ENCODE measurements around the gene SWT1. TPM values are rescaled to one million over a fixed set of nuclear protein-coding genes. Genes with fewer than 3 reads are reported as not detected.

The SWT1 gene
- total RNA-seq, 2 donors from 2014 or later, result 4.1 to 6.7 TPM

DNA sequence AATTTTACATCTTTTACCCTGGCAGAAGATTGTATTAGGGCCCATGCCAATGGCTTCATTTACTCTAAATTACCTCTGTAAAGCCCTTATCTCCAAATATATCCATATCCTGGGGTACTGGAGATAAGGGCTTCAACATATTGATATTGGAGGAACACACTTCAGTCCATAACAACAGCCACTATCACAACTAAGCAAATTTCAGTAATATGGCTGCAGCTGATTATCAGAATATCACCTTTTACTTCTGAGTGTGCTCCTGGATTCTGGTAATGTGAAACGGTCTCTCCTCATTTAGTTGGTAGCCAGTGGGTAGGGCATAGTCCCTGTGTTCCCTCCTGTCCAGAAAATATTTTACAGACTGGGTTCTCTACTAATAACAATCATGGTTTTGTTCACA lies 106.8 kb downstream of the SWT1 start:
- DNase-seq, result no peak
- no peak for ATAC-seq
- intact Hi-C loops (cut with DNase I, micrococcal nuclease), result no loop called here

DNA sequence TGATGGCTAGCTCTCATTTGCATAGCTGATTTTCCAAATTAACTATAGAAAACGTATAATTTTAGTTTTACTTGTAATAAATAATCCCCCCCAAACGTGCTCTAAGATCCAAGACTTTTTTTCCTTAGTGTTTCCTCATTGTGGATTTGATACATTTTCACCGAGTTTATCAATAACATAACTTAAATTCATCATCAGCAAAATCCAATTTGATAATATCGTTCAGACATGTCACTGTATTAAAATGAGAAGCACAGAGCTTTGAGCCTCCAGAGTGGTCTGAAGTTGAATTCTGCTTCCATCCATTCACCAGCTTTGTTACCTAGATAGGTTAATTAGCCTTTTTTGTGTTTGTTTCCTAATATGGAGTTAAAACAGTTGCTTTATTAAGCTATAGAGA lies 108.3 kb downstream of the SWT1 start:
- DNase-seq, result no peak
- intact Hi-C loops (cut with DNase I, micrococcal nuclease), result no loop called here
- ATAC-seq, result no peak

DNA sequence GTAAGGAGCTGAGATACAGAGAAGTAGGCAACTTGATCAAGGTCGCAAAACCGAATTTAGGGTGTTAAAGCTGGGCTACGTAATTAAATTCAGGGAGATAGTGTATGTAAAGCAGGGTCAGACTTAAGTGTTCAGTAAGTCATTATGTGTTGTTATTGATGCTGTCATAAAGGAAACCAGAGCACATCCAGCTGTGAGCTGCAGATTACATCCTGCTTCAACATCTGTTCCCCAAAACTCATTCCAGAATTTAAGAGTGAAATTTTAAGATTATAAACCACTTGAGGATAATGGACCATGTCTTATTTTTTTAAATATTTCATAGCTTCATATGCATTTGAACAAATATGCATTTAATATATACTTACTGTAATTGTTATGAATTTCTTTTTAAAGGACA lies 110.3 kb downstream of the SWT1 start:
- intact Hi-C loops (cut with DNase I, micrococcal nuclease), result no loop called here
- DNase-seq, result no peak
- no peak for ATAC-seq

DNA sequence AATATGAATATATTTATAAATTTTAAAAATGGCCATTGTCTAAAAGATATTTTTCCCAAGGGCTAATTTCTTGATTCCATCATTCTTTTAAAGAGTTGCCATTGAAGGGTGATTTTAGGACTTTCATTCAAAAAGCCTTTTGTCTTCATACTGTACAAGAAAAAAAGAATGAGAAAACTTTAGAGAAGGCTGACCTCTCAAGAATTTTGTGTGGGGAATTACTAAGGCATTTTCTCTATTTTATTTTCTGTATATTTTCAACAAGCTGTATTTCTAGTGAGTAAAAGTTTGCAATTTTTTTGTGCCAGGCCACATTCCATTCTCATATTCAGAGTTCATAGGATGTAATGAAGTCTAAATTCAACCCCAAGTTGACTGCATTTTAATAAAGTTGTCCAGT lies 110.7 kb downstream of the SWT1 start:
- ATAC-seq (no peak), DNase-seq (no peak)
- intact Hi-C loops (cut with DNase I, micrococcal nuclease), result no loop called here

DNA sequence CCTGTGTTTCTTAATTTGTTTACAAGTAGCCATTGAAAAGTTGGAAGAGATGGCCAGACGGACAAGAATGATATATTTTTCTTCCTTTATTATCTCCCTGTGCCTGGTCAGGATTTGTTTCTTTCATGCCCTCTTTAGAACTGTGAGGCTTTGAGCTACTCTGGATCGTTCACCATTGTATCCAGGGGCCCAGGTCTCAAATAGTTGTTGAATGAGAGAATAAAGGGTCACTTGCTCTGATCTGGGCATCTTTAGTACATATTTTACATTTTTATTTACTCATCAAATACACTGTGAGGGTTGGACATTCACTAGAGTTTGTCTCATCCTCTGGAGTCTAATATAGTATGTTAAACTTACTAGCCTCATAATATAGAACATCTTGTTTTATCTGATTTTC lies 111.4 kb downstream of the SWT1 start:
- ATAC-seq (no peak), DNase-seq (no peak)
- intact Hi-C loops (cut with DNase I, micrococcal nuclease), result no loop called here

DNA sequence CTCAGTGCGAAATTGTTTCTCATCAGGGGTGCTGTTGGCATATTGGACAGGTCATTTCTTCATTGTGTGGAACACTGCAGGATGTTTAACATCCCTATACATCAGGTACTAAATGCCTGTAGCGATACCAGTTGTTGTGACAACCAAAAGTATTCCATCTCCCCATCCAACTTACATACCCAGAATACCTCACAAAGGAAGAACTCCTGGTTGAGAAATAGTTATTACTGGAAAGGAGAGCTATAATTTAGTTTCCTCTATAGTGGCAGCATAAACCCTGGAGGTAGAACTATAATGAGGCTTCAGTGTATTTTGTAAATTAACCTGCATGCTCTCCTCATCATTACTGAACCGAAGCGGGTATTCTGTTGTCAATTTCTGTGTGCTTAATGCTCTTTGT lies 115.0 kb downstream of the SWT1 start:
- no peak for DNase-seq
- no peak for ATAC-seq
- intact Hi-C loops (cut with DNase I, micrococcal nuclease), result no loop called here

DNA sequence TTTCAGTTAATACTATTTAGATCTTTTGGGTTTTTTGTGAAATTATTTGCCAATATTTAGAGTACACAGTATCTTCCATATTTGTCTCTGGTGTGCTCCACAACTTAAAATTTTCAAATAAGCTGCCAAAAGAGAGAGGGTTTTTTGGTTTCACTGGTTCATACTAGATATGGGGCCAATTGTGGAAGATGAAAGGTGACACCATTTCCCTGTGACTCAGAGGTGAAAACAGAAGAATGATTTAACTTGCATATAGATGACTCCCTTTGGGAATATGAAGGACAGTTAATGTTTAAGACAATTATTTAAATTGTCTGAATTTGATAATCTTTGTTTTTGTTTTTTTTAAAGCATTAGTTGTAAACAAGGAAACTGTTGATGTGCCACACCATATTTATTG lies 122.6 kb downstream of the SWT1 start:
- ATAC-seq (no peak), DNase-seq (no peak)
- intact Hi-C loops (cut with DNase I, micrococcal nuclease), result no loop called here

DNA sequence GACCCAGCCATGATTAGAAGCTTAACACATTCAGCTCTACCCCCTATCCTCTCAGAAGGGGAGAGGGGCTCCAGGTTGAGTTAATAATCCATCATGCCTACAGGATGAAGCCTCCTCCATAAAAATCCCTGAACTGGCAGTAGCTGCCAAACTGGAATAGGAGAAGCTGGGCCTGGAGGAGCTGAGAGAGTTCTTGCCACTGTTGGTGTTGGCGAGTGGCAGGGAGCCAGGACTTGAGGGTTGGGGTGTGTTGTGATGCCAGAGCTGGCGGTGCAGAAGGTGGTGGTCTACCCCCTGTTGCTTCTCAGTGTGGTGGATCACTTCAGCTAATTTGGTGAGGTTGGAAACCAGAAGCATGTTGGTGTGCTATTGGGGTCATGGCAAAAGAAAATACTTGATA lies 123.6 kb downstream of the SWT1 start:
- DNase-seq (no peak), ATAC-seq (no peak)
- intact Hi-C loops (cut with DNase I, micrococcal nuclease), result no loop called here

DNA sequence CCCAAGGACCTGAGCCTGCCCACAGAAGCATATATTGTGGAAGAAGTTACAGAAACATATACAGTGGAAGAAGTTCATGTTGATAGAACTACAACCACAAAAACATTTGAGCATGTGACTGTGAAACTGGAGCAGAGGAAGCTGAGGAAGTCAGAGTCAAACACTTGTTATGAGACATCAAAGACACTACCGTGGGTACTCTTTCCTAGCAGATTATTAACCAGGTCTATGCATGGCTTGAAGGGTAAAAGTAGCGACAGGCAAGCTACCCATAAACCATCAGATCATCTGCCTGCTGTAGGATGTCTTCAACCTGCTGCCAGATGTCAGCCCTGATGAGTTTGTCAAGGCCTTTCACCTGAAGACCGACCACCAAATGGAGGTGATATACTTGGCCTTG lies 124.3 kb downstream of the SWT1 start:
- intact Hi-C loops (cut with DNase I, micrococcal nuclease), result no loop called here

DNA sequence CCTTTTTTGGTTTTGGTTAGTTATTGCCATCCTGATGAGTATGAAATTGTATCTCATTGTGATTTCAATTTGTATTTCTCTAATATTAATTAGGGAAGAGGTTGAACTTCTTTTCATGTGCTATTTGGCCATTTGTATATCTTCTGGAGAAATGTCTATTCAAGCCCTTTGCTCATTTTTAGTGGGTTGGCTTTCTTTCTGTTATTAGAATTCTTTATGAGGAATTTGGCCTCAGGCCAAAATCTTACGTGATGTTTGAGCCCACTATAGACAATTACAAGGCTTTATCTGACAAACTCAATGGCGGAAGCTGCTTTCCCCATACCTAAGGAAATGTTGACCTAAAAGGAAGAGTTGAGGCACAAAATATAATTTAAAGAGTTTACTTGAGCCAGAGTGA lies 127.1 kb downstream of the SWT1 start:
- no peak for ATAC-seq
- intact Hi-C loops (cut with DNase I, micrococcal nuclease), result no loop called here
- no peak for DNase-seq

More for the DNA sequence above, 124.3 kb downstream of the SWT1 start:
- ATAC-seq, result peak; percentile 36
- DNase-seq, result no peak

DNA sequence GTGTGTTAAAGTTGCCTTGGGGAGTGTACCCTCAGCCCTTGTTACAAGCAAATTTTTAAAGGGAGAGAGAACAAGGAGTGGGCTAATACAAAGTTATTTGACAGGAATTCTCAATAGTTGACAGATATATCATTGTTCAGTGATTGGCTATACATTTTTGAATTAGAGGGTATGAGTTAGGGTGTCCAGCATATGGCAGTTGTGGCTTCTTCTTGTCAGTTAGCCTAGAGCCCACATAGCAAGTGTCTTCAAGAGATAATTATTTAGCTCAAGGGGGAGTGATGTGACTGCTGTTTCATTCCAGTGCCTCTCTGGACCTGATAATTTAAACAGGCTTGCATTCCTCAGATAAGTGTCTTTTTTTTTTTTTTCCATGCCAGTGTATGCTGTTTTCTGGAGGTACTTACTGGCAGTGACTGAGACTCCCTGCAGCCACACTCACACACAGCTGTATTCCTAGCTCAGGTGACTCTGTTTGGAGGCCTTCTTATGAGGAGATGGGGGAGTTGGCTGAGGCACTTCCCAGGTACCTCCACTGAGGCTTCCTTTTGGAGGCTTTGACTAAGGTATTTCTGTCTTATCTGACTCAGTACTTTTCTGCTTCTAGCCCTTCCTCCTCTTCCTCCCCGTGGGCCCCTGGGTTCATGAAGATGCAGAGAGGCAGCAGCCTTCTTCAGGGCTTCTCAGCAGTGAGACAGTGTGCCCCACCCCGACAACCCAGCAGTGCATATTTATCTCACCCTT lies 127.7 kb downstream of the SWT1 start:
- intact Hi-C loops (cut with DNase I, micrococcal nuclease), result no loop called here
- ATAC-seq, result no peak
- no peak for DNase-seq

DNA sequence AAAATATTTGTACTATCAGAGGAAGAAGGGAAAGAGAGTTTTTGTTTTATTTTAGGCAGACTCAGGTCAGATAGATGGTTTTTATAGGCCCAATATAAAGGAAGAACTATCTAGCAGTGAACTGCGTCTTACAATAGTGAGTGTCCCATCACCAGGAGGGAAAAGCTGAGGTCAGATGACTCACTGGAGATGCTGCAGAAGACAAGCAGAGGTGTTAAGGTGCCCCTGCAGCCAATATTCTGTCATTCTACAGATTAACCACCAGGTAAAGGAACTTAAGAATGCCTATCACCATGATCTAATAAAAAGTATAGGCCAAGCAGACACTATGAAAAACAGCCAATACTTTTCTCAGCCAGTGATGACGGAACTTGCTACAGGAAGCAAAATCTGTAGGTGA lies 130.5 kb downstream of the SWT1 start:
- intact Hi-C loops (cut with DNase I, micrococcal nuclease), result no loop called here
- DNase-seq, result no peak
- no peak for ATAC-seq

DNA sequence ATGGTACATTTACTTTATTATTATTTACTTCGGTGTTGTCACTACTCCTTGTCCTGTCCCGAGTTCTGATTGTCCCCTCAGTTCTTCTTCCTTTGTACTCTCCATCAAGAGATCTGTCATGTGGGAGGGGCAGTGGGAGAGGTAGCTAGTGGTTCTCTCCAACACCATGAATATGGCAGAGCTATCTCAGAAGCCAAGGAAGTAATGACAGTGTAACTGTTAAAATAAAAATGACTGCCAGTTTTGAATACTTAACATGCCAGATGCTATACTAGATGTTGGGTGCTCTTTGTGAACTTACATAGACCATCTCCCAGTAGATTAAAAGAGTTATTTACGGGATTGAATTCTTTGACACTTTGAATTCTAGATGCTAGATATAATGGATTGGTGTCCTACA lies 131.5 kb downstream of the SWT1 start:
- intact Hi-C loops (cut with DNase I, micrococcal nuclease), result no loop called here
- ATAC-seq (no peak), DNase-seq (no peak)

DNA sequence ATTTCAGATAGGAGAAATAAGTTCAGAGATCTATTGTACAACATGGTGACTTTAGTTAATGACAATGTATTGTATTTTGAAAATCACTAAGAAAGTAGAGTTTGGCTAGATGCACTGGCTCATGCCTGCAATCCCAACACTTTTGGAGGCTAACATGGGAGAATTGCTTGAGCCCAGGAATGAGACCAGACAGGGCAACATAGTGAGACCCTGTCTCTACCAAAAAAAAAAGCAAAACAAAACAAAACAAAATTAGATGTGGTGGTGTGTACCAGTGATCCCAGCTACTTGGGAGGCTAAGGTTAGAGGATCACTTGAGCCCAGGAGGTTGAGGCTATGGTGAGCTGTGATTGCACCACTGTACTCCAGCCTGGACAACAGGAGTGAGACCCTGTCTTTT lies 132.9 kb downstream of the SWT1 start:
- intact Hi-C loops (cut with DNase I, micrococcal nuclease), result no loop called here
- DNase-seq (no peak), ATAC-seq (no peak)

DNA sequence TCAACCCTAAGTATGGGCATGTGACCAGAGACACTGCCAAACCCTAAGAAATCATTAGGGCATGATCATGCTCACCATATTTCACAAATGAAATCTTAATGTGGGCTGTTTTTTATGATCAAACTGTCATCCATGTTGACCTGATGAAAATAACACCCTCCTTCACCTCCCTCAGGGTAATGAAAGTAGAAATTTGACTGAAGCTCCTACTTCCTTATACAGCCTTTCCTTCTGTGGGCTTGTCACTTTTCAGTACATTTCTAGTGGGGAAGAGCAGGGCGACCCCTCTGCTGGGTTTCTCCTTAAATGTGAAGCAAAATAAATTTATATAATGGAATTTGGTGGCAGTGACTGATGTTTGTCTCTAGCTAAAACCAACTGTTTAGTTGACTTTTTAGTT lies 134.2 kb downstream of the SWT1 start:
- DNase-seq (no peak), ATAC-seq (peak; percentile 50)
- intact Hi-C loops (cut with DNase I, micrococcal nuclease), result no loop called here

DNA sequence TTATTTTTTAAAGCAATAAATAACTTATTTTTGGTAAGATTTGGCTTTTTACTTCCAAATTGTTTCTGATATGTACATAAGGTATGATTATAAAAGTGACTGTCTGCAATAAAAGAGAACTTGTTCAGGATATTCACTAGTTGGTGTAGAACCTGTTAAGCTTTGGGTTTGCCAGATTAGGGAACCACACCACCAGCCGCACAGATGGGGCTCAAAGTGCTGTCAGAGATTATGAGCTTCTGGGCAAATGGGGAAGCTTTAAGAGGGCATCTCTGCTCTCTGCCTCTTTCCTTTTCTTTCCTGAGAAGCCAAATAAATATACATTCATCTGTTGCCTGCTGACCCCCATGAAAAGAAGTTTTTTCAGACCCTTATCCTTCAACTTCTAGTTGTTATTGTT lies 134.7 kb downstream of the SWT1 start:
- DNase-seq (no peak), ATAC-seq (peak; percentile 40)
- intact Hi-C loops (cut with DNase I, micrococcal nuclease), result no loop called here

DNA sequence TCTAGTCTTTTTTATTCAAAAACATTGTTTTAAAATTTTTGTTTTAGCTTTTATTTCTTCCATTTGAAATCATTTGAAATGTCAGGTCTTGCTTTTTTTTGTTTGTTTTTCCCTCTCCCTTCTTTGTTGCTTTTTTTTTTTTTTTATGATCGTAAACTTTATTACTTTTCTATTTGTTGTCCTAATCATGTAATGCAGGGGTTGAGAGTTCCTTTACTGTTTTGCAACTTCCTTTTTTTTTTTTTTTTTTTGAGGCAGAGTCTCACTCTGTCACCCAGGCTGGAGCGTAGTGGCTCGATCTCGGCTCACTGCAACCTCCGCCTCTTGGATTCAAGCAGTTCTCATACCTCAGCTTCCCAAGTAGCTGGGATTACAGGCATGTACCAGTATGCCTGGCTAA lies 135.3 kb downstream of the SWT1 start:
- intact Hi-C loops (cut with DNase I, micrococcal nuclease), result no loop called here
- peak; percentile 55 for ATAC-seq
- DNase-seq, result no peak

DNA sequence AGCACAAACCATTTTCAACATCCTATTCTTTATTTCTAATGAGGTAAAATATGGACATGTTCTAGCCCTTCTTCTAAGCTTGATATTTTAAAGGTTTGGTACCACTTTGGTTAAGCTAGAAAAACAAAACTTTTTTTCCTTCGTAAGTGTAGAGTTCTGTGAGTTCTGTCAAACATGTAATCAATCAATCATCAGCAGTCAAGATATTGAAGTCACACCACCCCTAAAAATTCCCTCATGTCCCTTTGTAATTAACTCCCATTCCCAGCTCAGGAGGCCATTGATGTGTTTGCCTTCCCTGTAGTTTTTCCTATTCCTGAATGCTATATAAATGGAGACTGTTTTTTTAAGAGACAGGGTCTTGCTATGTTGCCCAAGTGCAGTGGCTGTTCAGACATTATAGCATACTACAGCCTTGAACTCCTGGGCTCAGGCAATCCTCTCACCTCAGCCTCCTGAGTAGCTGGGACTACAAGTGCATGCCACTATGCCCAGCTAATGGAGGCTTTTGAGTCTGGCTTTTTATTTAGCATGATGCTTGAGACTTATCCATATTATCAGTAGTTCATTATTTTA lies 137.1 kb downstream of the SWT1 start:
- no peak for DNase-seq
- no peak for ATAC-seq
- intact Hi-C loops (cut with DNase I, micrococcal nuclease), result no loop called here

DNA sequence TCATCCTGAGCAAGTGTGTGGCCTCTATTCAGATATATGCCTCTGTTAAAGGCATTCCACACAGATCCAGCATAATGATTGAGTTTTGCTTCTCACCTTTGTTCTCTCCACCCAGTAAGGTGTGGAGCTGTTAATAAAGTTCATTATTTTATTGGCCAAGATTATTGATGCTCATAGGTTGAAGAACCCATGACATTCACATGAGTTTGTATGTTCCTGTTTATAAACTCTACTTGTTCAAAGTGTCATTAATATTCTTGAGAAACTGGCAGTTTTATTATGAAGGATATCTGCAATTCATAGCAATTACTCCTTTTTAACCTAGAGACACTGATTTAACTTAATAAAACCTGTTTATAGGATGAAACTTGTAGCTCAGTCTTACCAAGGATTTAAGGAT lies 138.1 kb downstream of the SWT1 start:
- no peak for DNase-seq
- no peak for ATAC-seq
- intact Hi-C loops (cut with DNase I, micrococcal nuclease), result no loop called here

DNA sequence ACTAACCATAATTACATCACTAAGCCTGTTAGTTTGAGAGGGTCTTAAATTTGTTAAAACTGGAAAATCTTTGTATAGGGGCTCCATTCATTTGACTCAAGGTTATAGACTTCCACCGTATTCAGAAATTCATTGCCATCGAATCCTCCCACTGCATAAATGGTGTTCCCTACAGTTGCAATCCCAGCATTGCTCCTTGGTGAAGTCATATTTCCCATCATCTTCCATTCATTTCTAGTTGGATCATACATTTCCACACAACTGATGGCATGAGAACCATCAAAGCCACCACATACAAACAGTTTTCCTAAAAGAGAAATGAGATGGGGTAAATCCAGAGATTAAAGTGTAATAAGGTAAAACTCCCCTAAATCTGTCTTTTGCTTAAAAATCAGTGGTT lies 141.0 kb downstream of the SWT1 start:
- DNase-seq (no peak), ATAC-seq (no peak)
- intact Hi-C loops (cut with DNase I, micrococcal nuclease), result no loop called here

DNA sequence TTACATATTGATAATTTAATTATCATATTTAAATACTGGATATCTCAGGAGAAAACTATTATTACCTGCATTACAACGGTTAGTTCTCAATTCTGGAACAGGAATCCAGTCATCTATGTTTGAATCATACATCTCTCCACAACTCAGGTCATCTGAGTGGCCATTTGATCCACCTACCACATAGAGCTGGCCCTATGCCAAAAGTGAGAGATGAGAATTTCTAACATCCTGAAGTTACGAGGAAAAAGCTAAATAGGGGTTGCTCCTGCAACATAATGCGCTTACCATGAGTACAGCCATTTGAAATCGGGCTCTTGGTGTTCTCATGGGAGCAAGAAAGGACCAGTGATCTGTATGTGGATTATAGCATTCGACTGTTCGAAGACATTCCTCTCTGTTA lies 143.2 kb downstream of the SWT1 start:
- intact Hi-C loops (cut with DNase I, micrococcal nuclease), result loop anchor here in 1 of 2 donors (10.0 kb wide), 1 partner anchor 385 kb away; no protein-coding TSS in a partner anchor
- no peak for DNase-seq
- no peak for ATAC-seq

Measured in left colon (tissue), 2 donors.